Stimulated activated CD4-positive, alpha-beta T cell treated with anti-CD3 and anti-CD28 coated beads, Interleukin-2, amount 100 ng/mL, for 48 hours (primary cell): ENCODE data around the gene SLC35G1.

ENCODE experiments used
- DNase-seq, 2 donors: peaks; one replicate each; pipeline ENCODE4 v3.0.0-alpha.2; 2020

The SLC35G1 gene

GRCh38 chr10:93879273-93879672, 14.5 kb upstream of the SLC35G1 start:
- DNase-seq, result no peak

- no peak for DNase-seq
These were observed 969 bp downstream of the SLC35G1 start for GRCh38 chr10:93894516-93895378.

GRCh38 chr10:93897070-93897780, 3.4 kb downstream of the SLC35G1 start:
- DNase-seq, result no peak

DNA sequence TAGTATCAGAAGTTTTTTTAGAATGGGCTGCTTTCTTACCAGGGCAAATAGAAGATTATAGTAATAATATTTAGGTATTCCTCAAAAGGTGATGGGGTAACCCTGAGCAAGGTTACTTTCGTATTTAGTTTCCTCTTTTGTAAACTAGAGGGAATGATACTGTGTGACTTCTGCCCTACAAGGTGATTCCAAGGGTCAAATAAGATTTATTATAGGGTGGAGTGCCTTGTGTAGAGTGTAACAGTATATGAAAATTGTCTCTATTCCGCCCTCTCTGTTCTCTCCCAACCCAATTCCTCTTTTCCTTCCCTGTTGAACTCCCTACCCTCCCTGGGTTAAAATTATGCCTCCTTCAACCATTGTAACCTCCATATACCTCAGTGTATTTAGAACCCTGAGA, 5.3 kb downstream of the SLC35G1 start:
- DNase-seq, result no peak

DNA sequence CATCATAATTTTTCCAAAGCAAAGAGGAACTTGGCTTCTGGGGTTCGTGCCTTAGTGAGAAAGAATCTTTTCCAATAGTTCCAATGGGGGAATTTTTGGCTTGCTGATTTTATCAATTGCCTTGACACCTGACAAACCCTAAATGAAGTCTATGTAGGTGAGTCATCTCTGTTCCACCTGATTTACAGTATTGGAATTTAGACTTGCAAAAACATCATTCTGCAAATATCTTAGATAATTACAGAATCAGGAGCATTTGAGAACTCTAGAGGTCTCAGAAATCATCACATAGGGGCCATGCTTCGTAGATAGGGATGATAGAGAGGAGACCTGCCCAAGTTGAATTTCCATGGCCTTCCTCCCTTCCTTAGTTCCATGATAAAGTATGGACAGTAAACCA, 9.3 kb downstream of the SLC35G1 start:
- no peak for DNase-seq

- DNase-seq, result no peak
These were observed 11.1 kb downstream of the SLC35G1 start for GRCh38 chr10:93904901-93905300.

DNA sequence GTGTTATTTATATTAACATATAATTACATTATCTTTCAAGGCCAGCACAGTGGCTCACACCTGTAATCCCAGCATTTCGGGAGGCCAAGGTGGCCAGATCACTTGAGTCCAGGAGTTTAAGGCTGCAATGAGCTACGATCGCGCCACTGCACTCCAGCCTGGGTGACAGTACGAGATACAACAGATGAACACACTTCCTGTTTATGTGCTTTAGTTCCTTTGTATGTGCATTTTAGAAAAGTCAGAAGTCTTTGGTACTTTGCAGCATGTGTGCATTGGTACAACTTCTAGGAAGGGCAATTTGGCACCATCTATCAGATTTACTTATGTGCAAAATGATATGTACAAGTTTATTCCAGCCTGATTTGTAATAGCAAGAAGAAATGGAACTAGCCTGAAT, 13.3 kb downstream of the SLC35G1 start:
- DNase-seq, result no peak

- DNase-seq, result no peak
These were observed 18.1 kb downstream of the SLC35G1 start for GRCh38 chr10:93911866-93912265.

GRCh38 chr10:93912444-93912843, 18.7 kb downstream of the SLC35G1 start:
- no peak for DNase-seq

DNA sequence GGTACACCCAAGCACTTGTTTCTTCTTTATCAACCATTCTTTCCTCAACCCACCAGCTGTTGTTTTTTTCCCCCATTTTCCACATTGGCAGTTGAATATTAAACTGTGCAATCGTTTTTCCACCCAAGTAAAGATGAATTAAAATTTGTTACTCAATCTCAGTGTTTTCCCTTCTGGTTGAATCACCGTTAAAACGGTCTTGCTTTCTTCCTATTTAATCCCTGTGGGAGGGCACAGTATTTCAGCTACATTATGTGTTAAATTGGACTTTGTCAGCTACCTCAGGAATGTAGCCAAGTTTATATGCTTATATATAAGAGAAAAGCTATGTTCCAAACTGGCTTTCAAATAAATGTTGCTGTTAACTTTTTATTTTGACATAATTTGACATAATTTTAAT, 19.9 kb downstream of the SLC35G1 start:
- DNase-seq, result no peak

DNA sequence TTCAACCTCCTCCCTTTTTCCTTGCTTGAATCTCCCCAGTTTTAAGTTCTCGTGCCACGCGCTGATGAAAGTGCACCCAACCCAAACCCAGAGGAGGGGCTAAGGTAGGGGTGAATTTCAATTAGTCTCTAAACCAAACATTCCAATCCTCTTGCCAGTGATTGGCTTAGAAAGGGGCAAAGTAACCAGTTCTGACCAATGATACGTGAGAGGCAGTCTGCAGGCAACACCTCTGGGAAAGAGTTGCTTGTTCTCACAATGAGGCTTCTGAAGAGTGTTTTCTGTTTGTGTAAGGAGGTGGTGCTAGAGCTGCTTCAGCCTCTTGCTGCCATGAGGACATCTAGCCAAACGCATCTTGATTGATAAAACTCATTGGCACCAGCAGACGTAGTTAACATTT, 21.8 kb downstream of the SLC35G1 start:
- no peak for DNase-seq

DNA sequence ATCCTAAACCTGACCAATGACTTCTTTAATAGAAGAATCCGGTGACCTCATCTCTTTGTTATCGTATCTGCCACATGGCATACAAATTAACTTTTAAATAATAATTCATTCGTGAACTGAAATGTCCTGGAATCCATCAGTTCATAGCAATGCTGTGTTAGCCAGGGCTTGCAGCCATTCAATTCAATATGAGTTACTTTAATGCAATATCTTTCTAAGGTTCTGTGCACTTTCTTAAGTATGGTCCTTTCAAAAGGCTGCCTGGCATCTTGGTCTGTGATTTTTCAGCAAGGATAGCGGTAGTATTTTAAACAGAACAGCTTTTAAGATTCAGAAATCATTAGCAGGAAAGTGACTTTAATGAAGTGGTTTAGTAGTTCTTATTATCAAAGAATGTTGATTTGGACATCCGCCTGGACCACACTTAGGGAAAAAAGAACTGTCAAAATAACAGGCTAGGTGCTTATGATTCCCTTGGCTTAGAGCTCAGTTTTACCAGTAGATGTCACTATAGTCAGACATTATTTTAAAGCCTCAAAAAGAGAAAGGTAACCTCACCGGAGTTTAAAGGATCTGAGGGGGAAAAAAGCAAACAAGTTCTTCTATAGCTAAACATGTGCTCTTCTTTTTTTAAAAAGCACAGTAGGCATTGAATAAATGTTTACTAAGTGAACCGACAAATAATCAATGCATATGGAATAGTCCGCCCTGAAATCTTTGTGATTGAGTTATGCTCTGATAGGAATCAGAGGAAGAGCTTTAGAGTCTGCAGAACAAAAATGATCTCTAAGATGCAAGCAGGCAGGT, 22.7 kb downstream of the SLC35G1 start:
- no peak for DNase-seq

DNA sequence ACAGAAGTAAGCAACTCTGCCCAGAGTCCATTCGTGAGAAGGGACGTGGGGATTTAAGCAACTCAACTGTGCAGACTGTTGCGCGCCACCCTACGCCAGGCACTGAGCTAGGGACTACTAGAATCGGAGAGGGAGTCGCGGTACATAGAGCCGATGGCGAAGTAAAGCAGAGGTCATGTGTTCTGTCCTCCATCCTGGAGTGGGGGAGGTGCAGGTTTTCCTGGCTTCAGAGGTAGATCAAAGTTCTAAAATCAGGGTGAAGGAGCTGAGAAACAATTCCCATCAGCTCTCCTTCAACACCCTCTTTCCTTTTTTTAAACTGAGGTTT, 23.2 kb downstream of the SLC35G1 start:
- no peak for DNase-seq

- DNase-seq, result no peak
These were observed 24.0 kb downstream of the SLC35G1 start for GRCh38 chr10:93917821-93918220.

GRCh38 chr10:93921338-93921737, 27.6 kb downstream of the SLC35G1 start:
- peak; percentile 22 to 26 for DNase-seq

DNA sequence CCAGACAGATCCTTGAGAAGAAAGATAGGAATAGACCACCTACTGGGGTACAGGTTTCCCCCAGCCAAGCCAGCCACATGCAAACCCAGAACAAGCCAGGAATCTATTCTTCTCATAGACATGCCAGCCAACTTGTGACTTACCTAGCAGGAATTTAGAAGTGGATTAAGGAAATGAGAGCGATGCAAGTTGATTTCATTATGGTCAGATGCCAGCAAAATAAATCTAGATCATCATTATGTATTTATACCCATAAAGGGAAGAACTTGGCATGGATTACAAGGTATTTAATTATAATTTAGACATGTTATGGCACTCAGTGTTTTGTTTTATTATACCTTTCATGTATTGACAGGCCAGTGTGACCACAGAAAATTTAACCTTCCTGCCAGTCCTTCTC, 32.8 kb downstream of the SLC35G1 start:
- DNase-seq, result no peak

DNA sequence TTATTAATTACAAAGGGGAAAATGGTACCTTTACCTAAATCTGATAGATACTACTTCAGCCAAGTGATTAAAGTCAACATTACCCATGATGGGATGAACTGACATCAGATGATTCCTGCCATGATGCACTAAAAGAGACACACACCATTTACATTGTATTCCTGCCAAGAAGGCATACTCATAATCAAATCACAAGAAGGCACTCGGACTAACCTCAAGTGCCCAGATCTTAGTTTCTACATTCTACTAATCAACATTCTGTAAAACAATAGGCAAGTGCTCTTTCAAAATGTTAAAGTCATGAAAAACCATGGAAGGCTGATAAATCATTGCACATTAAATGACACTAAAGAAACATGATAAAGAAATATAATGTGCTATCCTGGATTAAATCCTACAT, 44.4 kb downstream of the SLC35G1 start:
- DNase-seq, result no peak

DNA sequence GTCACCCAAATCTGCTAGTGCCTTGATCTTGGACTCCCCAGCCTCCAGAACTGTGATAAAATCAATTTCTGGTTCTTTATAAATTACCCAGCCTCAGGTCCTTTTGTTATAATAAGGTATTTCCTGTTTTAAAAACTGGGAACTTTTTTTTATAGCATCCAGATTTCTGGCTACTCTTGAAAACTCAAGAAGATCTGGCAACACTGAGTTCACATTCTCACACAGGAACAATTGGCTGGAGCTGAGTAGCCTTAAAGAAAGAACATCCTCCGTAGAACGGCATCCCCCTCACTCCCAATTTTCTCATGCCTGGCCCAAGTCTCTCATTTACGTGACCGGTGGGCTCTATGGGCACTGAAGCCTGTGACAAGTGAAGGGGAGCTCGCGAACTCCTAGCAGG, 47.1 kb downstream of the SLC35G1 start:
- no peak for DNase-seq

DNA sequence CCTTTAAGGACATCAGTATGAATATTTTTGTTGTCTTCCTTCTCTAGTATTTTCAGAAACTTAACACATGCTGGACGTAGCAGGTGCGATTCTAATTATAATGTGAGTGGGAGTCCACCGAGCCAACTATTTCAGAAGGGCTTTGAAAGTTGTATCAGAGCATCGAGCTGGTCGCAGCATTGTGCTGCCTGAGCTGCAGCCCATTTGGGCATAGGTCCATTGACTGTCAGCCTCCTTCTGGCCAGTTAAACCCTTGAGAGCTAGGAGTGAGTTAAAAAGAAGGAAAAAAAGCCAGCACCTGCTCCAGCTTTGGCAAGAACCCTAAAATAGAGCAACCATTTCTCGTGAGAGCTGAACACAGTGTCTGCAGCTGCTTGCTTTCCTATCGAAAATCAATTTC, 47.8 kb downstream of the SLC35G1 start:
- DNase-seq, result no peak

DNA sequence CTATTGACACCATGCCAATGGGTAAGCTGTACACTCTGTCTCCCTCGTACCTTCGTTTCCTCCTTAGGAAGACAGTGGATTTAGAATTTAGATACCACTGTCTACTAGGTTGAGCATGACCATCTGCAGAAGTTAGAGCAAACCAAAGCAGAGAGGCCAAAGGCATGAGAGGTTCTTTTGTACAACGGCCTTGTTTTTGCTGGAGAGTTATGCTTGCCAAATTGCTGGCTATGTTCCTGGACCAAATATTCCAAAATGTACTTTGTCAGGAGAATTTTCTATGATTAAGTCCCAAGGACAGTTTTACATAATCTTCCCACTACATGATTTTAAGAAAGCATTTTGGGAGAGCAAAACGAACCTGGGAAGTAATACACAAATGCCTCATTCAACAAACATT, 52.0 kb downstream of the SLC35G1 start:
- no peak for DNase-seq

- no peak for DNase-seq
These were observed 53.3 kb downstream of the SLC35G1 start for GRCh38 chr10:93947055-93947454.

GRCh38 chr10:93947524-93947923, 53.7 kb downstream of the SLC35G1 start:
- DNase-seq, result no peak

GRCh38 chr10:93951905-93952304, 58.1 kb downstream of the SLC35G1 start:
- DNase-seq, result no peak
